Left ventricle myocardium inferior (tissue), 1 donor: Measurements from ENCODE around the gene GPR75. TPM values are rescaled to one million over a fixed set of nuclear protein-coding genes. Genes with fewer than 3 reads are reported as not detected.
"Not testable (repeated sequence)": the region's sequence is repeated elsewhere in the genome, so short reads cannot be mapped to it uniquely, and the experiment has no call there.

Experiments used
- DNase-seq: peaks from one replicate; pipeline ENCODE4 v3.0.0-alpha.2; 2020
- H3K27ac ChIP-seq: fragments of 200-600 bp; replicated peaks from 2 replicates; pipeline ENCODE4 v1.8.0; 2021
- H3K27me3 ChIP-seq: fragments of 200-600 bp; 2 replicates; pipeline ENCODE4 v1.8.0; 2021; ENCODE audit warnings: low read depth
- H3K36me3 ChIP-seq: fragments of 200-600 bp; 2 replicates; pipeline ENCODE4 v1.8.0; 2021
- H3K4me1 ChIP-seq: fragments of 200-600 bp; 2 replicates; pipeline ENCODE4 v1.8.0; 2021
- H3K4me3 ChIP-seq: fragments of 200-600 bp; 2 replicates; pipeline ENCODE4 v1.8.0; 2021; ENCODE audit warnings: mild to moderate bottlenecking, moderate library complexity
- H3K9me3 ChIP-seq: fragments of 200-600 bp; replicated peaks from 2 replicates; pipeline ENCODE4 v1.8.0; 2021
- CTCF ChIP-seq: fragments of 200-600 bp; IDR thresholded peaks from 2 replicates; pipeline ENCODE4 v1.8.0; 2021; ENCODE audit warnings: antibody characterized with exemption, mild to moderate bottlenecking, borderline replicate concordance
- intact Hi-C: fragments of 100-400 bp; cut with micrococcal nuclease; formaldehyde crosslinking; loops from one replicate; pipeline ENCODE4 v1.11.0; 2022
- total RNA-seq: library from RNA; stranded (reverse); fragmentation: NEBNext Ultra II Directional; extraction: Animal tissue kit (Norgen Biotek cat#: 25700); gene quantifications from one replicate; pipeline ENCODE4 v1.2.1, GENCODE V29; 2021
- donor health status: DM: no; HTN: yes; CAD: no; lungs with severe emphysema.

GPR75 gene
- total RNA-seq, 1 donor from 2014 or later = 0.82 TPM

- no peak overlapping the region for H3K27ac ChIP-seq
- TF ChIP-seq CTCF = no peak
These were observed 3.5 kb downstream of the GPR75 start for GRCh38 chr2:53856272-53856671.

GRCh38 chr2:53854678-53855077 lies 5.1 kb downstream of the GPR75 start:
- Histone ChIP-seq H3K27me3 (no peaks in the 10 kb centered on the region), H3K4me3 (no peak overlapping the region), H3K9me3 (no peaks in the 10 kb centered on the region), H3K4me1 (peaks cover 3% of the 10 kb centered on the region), H3K27ac (no peak overlapping the region), H3K36me3 (peaks cover 17% of the 10 kb centered on the region)
- intact Hi-C loops = no loop called here
- no peak for TF ChIP-seq CTCF
- DNase-seq = no peak

More at GRCh38 chr2:53856272-53856671, 3.5 kb downstream of the GPR75 start:
- H3K4me3 ChIP-seq = no peak overlapping the region
- intact Hi-C loops = no loop called here
- DNase-seq = no peak
- H3K27me3 ChIP-seq = no peaks in the 10 kb centered on the region
- no peaks in the 10 kb centered on the region for H3K9me3 ChIP-seq
- peaks cover 10% of the 10 kb centered on the region for H3K4me1 ChIP-seq
- peaks cover 17% of the 10 kb centered on the region for H3K36me3 ChIP-seq

GRCh38 chr2:53852532-53852931 lies 7.2 kb downstream of the GPR75 start:
- Histone ChIP-seq H3K27ac (no peak overlapping the region), H3K4me3 (no peak overlapping the region), H3K4me1 (no peaks in the 10 kb centered on the region), H3K9me3 (no peaks in the 10 kb centered on the region), H3K27me3 (no peaks in the 10 kb centered on the region), H3K36me3 (peaks cover 23% of the 10 kb centered on the region)
- TF ChIP-seq CTCF = no peak
- no peak for DNase-seq
- intact Hi-C loops = no loop called here

GRCh38 chr2:53851052-53851757 lies 8.6 kb downstream of the GPR75 start:
- H3K4me3 ChIP-seq, intact Hi-C loops, H3K27me3 ChIP-seq, H3K27ac ChIP-seq, DNase-seq, H3K4me1 ChIP-seq, H3K9me3 ChIP-seq: not testable (repeated sequence)
- H3K36me3 ChIP-seq = peaks cover 23% of the 10 kb centered on the region

GRCh38 chr2:53848062-53848461 lies 11.7 kb downstream of the GPR75 start:
- Histone ChIP-seq H3K4me3 (no peak overlapping the region), H3K36me3 (peaks cover 6% of the 10 kb centered on the region), H3K27me3 (no peaks in the 10 kb centered on the region), H3K9me3 (no peaks in the 10 kb centered on the region), H3K27ac (no peak overlapping the region), H3K4me1 (no peaks in the 10 kb centered on the region)
- intact Hi-C loops = no loop called here
- DNase-seq = no peak
- TF ChIP-seq CTCF = no peak

GRCh38 chr2:53843595-53843994 lies 16.2 kb downstream of the GPR75 start:
- DNase-seq = no peak
- Histone ChIP-seq H3K27ac (no peak overlapping the region), H3K4me1 (no peaks in the 10 kb centered on the region), H3K4me3 (no peak overlapping the region), H3K36me3 (peaks cover 5% of the 10 kb centered on the region), H3K27me3 (no peaks in the 10 kb centered on the region), H3K9me3 (peaks cover 6% of the 10 kb centered on the region)
- TF ChIP-seq CTCF = no peak
- intact Hi-C loops = no loop called here
